8988T (cell line): ENCODE results near the gene POLN.

Experiments used
- DNase-seq: peaks from one replicate; pipeline ENCODE4 v3.0.0; 2011

Gene POLN

GRCh38 chr4:2241410-2242353 lies at the start of gene POLN, which contains the start of gene HAUS3:
POLN (minus strand) TSS chr4:2242121; CDS start chr4:2229231, 12,890 bp downstream.
HAUS3 (minus strand) TSS chr4:2242121; CDS start chr4:2240946, 1,175 bp downstream.
- peak; percentile 97 for DNase-seq

- DNase-seq: no peak
These were observed 49.2 kb upstream of the POLN start for GRCh38 chr4:2290974-2291704.

- DNase-seq: no peak
These were observed 48.6 kb upstream of the POLN start for GRCh38 chr4:2290488-2290887.

- no peak for DNase-seq
These were observed 48.0 kb upstream of the POLN start for GRCh38 chr4:2289955-2290333.

- DNase-seq: no peak
These were observed 47.5 kb upstream of the POLN start for GRCh38 chr4:2289311-2289954.

- no peak for DNase-seq
These were observed 46.2 kb upstream of the POLN start for GRCh38 chr4:2288051-2288541.

- DNase-seq: no peak
These were observed 45.6 kb upstream of the POLN start for GRCh38 chr4:2287594-2287915.

GRCh38 chr4:2286904-2287593 lies 45.1 kb upstream of the POLN start:
- no peak for DNase-seq

- DNase-seq: no peak
These were observed 43.9 kb upstream of the POLN start for GRCh38 chr4:2285613-2286381.

GRCh38 chr4:2284934-2285612 lies 43.2 kb upstream of the POLN start:
- DNase-seq: no peak

- no peak for DNase-seq
These were observed 42.4 kb upstream of the POLN start for GRCh38 chr4:2284161-2284933.

GRCh38 chr4:2283199-2283711 lies 41.3 kb upstream of the POLN start:
- DNase-seq: no peak

GRCh38 chr4:2281575-2282343 lies 39.8 kb upstream of the POLN start:
- no peak for DNase-seq

- no peak for DNase-seq
These were observed 38.8 kb upstream of the POLN start for GRCh38 chr4:2280531-2281300.

- DNase-seq: no peak
These were observed 36.0 kb upstream of the POLN start for GRCh38 chr4:2277956-2278355.

- DNase-seq: no peak
These were observed 34.8 kb upstream of the POLN start for GRCh38 chr4:2276581-2277325.

GRCh38 chr4:2275546-2276251 lies 33.8 kb upstream of the POLN start:
- DNase-seq: no peak
